HG02763 (cell line): ENCODE results near the gene CHTF8.

ENCODE experiments used
- ATAC-seq: cut with Tn5 transposase; IDR thresholded peaks from one replicate; pipeline ENCODE4 v1.9.1; 2021; ENCODE audit warnings: mild to moderate bottlenecking, moderate library complexity; ENCODE audit not compliant: unreplicated experiment

Gene CHTF8

GRCh38 chr16:69088684-69089083 lies 43.7 kb downstream of the CHTF8 start:
- no peak for ATAC-seq

GRCh38 chr16:69087161-69087581 lies 45.2 kb downstream of the CHTF8 start:
- ATAC-seq, result no peak

- ATAC-seq, result no peak
These were observed 47.2 kb downstream of the CHTF8 start for GRCh38 chr16:69085032-69085695.

- no peak for ATAC-seq
These were observed 48.1 kb downstream of the CHTF8 start for GRCh38 chr16:69084289-69084688.

GRCh38 chr16:69083306-69083941 lies 49.0 kb downstream of the CHTF8 start:
- ATAC-seq, result no peak

GRCh38 chr16:69079697-69080096 lies 52.7 kb downstream of the CHTF8 start:
- ATAC-seq, result no peak

GRCh38 chr16:69078073-69078472 lies 54.3 kb downstream of the CHTF8 start:
- ATAC-seq, result no peak

- ATAC-seq, result no peak
These were observed 55.1 kb downstream of the CHTF8 start for GRCh38 chr16:69077251-69077650.

- ATAC-seq, result no peak
These were observed 59.1 kb downstream of the CHTF8 start for GRCh38 chr16:69073181-69073702.

GRCh38 chr16:69072640-69072974 lies 59.8 kb downstream of the CHTF8 start:
- ATAC-seq, result no peak

- ATAC-seq, result no peak
These were observed 61.4 kb downstream of the CHTF8 start for GRCh38 chr16:69071036-69071435.

- ATAC-seq, result no peak
These were observed 62.9 kb downstream of the CHTF8 start for GRCh38 chr16:69069504-69069903.
